GOT3 (cell line): ENCODE measurements around the gene USP20.

Experiments
- DNase-seq: peaks from one replicate; lab custom pipeline; 2025; ENCODE audit warnings: mixed read lengths; lab: John Stamatoyannopoulos, UW

Gene USP20

GRCh38 chr9:129857207-129857606 lies 21.9 kb downstream of the USP20 start:
- no peak for DNase-seq

GRCh38 chr9:129858167-129858962 lies 23.1 kb downstream of the USP20 start:
- no peak for DNase-seq

GRCh38 chr9:129860653-129861446 lies 25.6 kb downstream of the USP20 start:
- no peak for DNase-seq

DNA sequence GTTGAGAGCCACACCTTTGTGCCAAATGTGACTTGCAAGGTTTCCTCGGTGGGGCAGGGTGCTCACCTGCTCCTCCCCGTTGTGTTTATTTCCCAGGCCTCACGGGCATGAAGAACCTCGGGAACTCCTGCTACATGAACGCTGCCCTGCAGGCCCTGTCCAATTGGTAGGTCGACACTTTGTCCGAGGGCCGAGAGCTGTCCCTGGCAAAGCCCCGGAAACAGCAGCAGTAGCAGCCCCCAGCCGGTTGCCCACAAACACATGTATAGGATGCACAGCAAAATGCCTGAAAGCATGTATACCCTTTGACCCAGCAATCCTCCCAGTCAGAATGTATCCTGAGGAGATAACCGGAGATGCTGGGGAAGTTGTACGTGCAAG lies 26.2 kb downstream of the USP20 start:
- no peak for DNase-seq

DNA sequence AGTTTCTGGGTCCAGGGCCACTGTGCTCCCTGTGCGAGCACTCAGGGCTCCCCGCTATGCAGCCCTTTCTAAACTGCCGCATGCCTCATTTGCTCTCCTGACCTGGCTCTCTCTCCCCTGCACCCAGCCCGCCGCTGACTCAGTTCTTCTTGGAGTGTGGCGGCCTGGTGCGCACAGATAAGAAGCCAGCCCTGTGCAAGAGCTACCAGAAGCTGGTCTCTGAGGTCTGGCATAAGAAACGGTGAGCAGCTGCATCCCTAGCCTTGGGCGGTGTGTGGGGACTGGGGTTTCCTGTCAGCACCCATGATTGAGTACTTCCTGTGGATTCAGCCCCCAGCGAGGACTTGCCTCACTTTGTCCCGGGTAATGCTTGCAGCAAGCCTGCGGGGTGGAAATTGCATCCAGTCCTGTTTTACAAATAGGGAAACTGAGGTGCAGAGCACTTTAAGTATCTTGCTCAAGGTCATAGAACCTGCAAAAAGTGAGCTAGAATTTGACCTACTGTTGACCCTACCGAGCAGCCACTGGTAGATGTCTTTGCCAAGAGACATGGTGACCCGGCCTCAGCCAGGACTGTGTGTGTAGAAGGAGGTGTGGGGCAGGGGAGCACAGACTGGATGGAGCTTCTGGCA lies 27.9 kb downstream of the USP20 start:
- DNase-seq, result no peak

- no peak for DNase-seq
These were observed 29.9 kb downstream of the USP20 start for GRCh38 chr9:129864991-129865647.

DNA sequence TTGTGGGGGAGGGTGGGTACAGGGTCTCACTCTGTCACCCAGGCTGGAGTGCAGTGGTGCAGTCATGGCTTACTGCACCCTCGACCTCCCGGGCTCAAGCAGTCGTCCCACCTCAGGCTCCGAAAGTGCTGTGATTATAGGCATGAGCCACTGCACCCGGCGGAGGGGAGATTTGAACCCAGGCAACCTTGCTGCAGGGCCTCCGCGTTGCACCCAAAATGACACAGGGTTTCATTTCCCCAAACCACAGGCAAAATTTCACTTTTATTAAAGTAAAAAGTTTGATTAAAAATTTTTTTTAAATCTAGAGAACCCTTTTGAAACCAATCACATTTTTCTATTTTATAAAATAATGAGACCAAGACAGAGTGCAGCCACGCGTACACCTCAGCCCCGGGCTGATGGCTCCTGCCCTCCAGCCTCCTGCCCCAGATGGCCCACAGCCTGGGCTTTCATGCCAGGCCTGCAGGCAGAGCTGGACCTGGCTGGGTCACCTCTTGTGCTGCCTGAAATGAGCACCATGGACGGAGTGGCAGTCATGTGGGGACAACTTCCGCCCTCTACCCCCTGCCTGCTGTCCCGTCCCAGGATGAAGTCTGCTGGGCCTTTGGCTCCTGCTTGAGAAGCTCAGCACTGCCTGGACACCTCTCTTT lies 30.5 kb downstream of the USP20 start:
- DNase-seq, result no peak

DNA sequence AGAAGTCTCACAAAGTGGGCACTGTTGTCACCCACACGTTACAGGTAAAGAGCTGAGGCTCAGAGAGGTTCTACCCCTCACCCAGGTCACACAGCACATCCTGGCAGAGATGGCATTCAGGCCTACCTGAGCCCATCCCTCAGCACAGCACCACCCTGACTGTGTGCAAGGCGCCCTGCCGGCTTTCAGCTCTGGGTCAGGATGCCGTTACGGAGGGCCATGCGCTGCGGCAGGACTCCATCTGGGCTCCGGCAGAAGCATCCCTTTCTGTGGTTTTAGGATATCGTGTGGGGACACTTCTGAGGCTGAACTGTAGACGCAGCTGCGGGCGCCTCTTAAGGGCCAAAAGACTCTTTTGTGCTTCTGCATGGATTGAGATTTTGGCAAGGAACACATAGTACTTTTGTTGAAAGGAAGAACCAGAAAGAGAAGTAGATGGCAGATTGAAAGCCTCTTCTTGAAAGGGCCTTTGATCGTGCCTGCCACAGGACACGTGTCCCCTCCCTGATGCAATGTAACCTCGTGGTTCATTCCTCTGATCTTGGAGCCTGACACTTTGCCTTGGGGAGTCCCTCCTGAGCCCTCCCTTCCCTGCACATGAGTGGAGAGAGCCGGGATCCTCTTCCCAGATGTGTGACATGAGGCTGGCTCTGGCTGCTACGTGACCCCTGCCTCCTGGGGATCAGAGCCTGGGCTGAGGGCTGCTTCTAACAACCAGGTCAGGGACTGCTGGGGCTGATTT lies 31.3 kb downstream of the USP20 start:
- no peak for DNase-seq

DNA sequence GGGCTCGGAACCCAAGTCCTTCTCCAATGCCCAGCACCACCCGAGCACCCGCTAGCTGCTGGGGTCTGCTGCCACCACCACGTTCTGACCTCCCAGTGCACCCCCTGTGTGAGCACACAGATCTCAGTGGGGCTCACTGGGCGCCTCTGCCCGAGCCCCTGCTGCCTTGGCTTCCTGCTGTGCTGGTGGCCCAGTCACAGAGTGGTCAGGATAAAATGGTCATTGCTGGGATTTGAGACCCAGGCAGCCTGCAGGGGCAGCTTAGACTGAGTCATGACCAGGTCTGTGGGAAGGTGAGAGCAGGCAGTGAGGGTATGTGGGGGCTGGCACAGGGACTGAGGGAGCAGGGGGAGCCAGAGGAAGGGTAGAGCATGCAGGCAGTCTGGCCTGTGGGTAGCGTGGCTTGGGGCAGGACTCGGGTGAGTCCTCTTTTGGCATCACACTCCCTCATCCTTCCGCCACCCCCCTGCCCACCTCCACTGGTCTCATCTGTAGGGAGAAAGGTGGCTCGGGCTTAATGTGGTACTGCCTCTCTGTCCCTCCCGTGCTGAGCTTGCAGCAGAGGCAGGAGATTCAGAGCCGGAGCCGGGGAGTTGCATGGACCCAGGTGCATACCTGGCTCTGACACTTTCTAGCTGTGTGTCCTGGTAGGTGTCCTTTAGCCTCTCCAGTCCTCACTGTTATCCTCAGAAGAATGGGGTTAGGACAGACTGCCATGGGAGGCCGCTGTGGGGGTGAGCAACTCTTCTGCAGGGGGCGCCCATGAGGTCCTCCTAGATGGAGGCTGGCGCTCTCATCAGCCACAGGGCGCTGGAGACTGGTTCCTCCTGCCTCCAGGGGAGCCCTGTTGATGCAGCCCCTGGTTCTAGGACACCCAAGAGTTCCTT lies 32.1 kb downstream of the USP20 start:
- DNase-seq, result no peak

DNA sequence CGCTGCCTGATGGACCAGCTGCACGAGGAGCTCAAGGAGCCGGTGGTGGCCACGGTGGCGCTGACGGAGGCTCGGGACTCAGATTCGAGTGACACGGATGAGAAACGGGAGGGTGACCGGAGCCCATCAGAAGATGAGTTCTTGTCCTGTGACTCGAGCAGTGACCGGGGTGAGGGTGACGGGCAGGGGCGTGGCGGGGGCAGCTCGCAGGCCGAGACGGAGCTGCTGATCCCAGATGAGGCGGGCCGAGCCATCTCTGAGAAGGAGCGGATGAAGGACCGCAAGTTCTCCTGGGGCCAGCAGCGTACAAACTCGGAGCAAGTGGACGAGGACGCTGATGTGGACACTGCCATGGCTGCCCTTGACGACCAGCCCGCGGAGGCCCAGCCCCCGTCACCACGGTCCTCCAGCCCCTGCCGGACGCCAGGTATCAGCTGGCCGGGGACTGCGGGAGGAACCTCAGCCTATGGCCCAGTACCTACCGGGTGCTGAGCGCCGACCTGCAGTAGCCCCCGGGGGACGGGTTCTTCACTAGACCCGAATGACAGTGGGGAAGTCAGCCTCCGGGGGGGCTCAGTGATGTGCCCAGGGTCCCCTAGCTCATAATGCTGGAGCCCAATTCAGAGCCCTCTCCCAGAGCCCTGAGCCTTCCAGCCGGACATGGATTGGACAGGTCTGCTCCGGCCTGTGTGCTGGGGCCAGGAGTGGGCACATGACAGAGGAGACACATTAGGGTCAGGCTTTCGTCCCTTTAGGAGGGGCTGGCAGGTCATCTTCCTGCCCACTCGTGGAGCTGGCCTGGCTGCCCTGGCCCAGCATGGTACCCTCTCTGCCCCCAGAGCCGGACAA lies 33.0 kb downstream of the USP20 start:
- no peak for DNase-seq

GRCh38 chr9:129868872-129869486 lies 33.7 kb downstream of the USP20 start:
- DNase-seq, result no peak

DNA sequence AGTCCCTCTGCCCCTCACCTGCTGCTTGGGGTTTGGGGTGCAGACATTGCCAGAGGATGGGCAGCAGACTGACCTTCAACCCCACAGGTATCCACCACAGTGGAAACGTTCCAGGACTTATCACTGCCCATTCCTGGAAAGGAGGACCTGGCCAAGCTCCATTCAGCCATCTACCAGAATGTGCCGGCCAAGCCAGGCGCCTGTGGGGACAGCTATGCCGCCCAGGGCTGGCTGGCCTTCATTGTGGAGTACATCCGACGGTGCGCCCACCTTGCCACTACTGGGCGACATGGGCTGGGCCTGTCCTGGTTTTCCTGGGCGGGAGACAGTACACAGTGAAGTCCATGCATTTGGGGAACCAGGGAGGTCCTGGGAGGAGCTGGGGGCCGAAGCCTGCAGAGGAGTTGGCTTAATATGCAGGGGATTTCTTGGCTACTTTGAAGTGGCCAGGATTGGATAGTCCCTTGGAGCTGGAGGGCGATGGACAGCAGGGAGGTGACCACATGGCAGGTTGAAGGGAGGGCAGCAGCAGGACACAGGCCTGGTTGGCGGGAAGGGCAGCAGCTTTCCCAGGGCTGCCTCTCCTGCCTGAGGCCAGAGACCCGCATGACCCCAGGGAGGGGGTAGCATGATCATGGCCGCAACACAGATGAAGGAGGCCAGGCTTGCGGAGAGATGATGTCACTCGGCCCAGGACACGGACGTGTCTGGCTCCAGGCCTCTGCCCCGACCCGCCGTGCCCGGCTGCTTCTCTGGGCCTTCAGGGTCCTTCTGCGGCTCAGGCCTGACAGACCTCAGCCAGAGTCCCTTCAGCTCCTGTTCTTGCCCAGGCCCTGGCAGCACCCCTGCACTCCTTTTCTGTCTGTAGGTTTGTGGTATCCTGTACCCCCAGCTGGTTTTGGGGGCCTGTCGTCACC lies 34.6 kb downstream of the USP20 start:
- no peak for DNase-seq

DNA sequence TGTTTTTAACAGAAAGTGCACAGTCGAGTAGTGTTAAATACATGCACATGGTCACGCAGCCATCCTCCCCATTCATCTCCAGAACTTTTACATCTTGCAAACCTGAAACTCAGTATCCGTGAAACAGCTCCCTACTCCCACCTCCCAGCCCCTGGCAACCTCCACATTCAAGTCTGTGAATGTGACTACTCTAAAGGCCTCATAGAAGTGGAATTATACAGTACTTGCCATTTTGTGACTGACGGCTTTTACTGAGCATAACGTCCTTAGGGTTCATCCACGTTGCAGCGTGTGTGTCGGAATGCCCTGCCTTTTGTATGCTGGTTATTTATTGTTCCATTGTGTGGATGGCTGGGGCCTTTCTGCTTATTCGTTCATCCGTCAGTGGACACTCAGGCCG lies 35.8 kb downstream of the USP20 start:
- DNase-seq, result no peak

- DNase-seq, result no peak
These were observed 38.4 kb downstream of the USP20 start for GRCh38 chr9:129873563-129874190.

DNA sequence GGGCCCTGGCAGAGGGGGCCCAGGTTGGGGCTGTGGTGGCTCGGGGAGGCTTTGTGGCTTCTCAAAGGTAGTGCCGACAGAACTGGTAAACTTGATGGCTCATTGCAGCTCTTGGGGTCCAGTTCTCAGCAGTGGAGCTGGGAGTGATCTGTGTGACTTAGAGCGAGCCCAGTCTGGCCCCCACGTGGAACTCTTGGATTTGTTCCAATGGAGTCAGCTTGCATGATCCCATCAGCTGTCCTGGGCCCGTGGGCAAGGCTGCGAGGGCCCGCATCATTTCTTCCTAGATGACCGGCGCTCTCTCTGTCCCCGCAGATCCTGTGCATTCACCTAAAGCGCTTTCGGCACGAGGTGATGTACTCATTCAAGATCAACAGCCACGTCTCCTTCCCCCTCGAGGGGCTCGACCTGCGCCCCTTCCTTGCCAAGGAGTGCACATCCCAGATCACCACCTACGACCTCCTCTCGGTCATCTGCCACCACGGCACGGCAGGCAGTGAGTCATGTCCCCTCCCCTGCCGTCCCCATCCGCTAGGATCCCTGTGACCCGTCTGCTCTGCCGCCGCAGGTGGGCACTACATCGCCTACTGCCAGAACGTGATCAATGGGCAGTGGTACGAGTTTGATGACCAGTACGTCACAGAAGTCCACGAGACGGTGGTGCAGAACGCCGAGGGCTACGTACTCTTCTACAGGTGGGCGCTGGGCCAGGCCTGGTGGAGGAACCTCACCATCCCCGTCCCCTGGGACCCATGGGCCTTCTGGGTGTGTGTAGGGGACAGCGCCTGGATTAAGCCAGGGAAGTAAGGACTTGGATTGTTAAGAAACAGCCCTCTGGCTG lies 39.2 kb downstream of the USP20 start:
- no peak for DNase-seq

DNA sequence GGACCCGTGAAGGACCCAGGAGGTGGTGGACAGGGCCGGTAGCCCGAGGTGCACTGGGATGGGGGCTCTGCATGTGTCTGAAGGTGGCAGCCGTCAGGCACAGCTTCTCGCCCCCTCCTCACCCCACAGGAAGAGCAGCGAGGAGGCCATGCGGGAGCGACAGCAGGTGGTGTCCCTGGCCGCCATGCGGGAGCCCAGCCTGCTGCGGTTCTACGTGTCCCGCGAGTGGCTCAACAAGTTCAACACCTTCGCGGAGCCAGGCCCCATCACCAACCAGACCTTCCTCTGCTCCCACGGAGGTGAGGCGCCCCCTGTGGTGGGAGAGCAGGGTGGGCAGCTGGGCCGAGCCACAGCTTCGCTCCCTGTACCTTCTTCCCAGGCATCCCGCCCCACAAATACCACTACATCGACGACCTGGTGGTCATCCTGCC lies 39.9 kb downstream of the USP20 start:
- no peak for DNase-seq
